ENCODE measurements around the gene RGS3.

RGS3 gene

GRCh38 chr9:113598451-113598850, 134.9 kb downstream of the RGS3 start:
- DNase-seq, result no peak

DNA sequence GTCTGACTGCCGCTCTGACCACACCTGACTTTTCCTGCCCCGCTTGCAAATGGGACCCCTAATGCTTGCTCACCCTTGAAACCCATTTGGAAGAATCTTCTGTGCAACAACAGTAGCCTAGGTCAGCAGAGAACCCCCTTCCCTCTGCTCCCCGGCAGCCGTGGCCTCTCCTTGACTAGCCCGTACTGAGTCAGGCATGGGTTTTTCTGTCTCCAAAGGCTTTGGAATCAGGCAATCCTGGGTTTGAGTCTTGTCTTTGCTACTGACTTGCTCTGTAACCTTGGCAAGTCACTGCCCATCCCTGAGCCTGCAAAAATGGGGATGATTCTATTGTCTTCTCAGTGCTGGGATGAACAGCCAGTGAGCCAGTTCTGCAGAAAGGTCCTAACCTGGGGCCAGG, 135.4 kb downstream of the RGS3 start:
- DNase-seq, result no peak

DNA sequence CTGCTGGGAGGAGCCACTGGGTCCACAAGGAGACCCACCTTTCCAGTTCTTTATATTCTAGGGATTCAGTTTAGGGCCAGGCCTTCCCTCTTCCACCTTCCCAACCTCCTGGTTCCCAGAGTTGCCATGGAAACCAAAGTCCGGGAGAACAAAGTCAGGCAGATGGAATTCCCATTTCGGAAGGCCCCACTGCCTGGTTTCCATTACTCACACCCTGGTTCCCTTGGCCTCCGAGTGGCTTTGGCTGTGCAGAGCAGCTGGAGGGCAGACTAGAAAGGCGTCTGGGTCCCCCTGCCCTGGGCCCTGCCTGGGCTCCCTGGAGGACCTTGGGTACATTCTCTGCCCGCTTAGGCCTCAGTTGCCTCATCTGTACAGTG, 136.1 kb downstream of the RGS3 start:
- no peak for DNase-seq

- peak in 4 of 51 donors; percentile 31 to 35 (median 31) for DNase-seq
These were observed 136.7 kb downstream of the RGS3 start for GRCh38 chr9:113600023-113600823.

DNA sequence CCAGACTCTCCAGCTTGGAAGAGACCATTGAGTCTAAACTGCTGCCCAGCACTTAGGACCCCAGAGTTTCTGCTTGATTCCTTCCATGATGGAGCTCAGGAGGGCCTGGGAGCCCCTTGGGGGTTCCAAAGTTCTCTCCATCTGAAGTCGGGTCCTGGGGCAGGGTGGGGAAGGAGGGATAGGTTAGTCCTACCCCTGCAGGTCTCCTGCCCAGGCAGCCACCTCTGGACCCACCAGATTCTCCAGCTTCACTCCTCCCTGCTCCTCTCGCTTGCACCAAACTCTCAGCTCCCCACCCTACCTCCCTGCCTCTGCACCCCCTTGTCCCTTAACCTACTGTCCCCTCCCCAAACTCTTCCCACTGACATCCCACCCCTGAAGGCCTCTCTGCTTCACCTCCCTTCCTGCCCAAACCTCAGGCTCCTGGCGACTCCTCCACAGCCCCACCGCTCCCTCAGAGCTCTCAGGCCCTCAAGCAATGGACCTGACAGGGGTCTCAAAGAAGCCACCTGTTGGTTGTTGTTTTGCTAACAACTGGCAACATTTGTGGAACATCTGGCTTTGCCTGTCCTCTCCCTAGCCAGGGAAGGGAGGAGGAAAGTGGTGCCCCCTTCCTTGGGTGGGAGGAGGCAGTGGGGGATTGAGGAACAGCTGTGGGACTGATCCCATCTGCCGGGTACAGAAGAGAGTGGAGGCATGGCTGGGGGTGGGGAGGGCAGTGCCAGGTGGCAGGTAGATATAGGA, 137.5 kb downstream of the RGS3 start:
- DNase-seq, result no peak

DNA sequence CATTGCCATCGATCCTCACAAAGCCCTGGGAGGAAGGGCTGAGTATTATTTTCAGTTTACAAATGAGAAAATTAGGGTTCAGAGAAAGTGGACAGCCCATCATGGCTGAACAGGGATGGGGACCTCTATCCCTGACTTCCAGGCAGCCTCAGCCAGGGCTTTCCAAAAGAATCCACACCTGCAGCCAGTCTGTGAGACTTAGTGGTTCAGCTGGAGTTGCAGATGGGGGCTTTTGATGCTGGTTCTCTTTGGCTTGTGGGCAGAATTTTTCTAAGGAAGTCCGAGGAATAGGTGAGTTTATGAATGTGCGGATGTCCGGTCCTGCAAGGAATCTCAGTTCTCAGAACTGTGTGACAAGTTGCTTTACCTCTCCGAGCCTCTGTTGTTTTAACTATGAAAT, 138.1 kb downstream of the RGS3 start:
- DNase-seq, result no peak

DNA sequence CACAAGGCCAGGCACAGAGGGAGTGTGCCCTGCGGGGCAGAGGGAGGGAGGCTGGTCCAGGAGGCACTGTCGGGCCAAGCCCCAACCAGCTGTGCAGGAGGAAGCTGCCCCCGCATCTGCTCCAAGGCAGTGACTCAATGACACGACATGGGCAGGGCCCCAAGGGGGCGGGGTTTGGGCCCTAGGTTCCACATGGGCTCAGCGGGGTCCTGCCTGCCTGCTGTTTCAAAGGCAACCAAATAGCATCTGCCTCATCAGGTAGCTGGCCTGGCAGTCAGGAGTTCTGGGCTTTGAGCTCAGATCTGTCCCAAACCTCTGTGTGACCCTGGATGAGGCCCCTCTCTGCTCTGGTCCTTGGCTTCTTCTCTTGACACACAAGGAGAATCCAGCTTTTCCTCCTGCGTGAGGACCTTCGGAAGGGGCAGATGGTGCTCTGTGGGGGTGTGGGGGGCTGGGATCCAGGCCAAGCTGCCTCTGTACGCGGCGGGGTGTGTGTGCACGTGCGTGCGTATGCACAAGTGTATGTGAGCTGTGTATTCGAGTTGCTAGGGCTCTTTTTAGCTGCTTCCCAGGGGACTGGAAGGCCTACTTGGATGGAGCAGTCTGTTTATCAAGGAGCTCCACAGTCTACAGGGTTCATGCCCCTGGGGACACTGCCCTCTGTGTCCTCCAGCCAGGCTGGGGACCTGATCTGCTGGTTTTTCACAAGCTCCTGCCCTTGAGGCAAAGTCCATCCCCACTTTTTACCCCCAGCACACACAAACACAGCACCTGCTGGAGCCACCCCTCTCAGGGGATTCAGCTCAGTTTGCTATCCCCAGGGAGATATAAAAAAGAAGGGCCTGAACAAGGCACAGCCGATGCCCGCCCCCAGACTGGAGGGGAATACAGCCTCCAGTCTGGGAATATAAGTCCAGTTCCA, 138.9 kb downstream of the RGS3 start:
- DNase-seq, result peak in 1 of 51 donors; percentile 14

DNA sequence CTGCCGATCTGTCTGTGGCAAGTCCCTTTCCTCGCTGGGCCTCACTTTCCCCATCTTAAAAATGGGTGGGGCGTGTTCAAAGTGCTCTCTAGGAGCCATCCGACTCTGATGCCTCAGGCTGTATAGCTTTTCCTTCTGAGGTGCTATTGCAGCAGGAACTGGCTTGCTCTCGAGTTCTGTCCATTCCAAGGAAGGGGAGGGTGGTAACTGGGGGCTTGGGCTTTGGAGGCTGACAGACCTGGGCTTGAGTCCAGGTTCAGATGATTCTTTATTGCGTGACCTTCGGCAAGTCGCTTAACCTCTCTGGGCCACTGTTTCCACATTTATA, 139.5 kb downstream of the RGS3 start:
- DNase-seq, result no peak

DNA sequence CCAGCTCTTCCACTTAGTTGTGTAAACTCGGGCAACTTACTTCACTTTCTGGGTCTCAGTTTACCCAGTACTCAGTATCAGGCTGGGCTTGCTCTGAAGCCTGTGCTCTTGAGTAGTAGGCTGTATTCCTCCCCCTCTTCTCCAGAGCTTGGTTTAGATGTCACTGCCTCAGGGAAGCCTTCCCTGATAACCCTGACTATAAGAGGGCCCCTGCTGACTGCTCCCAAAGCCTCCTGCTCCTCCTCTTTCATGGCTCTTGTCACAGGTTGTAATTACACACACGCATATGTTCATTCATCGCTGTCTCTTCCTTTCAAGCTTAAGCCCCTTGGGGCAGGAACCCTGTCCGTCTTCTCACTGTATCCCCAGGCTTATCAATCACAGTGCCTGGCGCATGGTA, 140.2 kb downstream of the RGS3 start:
- no peak for DNase-seq

DNA sequence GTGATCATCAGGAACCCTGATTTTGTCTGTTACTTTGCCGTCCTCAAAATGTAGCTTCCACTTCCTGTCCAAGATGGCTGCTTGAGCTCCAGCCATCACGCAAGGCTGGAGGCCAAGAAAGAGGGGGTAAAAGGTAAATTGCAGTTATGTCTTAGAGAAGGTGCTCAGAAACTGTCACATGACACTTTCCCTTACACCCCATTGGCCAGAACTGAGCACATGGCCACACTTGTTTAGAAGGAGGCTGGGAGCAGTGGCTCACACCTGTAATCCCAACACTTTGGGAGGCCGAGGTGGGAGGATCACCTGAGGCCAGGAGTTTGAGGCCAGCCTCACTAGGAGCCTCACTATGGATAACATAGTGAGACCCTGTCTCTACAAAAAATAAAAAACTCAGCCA, 140.9 kb downstream of the RGS3 start:
- no peak for DNase-seq

GRCh38 chr9:113606510-113606909, 143.0 kb downstream of the RGS3 start:
- no peak for DNase-seq

DNA sequence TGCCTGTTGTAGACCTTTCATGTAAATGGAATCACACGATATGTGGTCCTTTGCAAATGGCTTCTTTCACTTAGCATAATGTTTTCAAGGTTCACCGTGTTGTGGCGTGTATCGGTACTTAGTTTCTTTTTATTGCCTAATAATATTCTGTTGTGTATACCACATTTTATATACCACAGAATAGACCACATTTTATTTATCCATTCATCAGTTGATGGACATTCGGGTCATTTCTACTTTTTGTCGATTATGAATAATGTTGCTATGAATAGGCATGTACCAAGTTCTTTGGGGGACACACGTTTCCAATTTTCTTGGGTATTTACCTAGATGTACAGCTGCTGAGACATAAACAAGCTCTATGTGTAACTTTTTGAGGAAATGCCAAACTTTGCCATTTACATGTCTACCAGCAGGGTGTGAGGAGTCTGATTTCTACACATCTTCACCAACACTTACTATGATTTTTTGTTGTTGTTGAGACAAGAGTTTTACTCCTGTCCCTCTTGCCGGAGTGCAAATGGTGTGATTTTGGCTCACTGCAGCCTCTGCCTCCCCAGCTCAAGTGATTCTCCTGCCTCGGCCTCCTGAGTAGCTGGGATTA, 144.7 kb downstream of the RGS3 start:
- no peak for DNase-seq

GRCh38 chr9:113609562-113610318, 146.2 kb downstream of the RGS3 start:
- DNase-seq, result peak in 19 of 51 donors; percentile 16 to 73 (median 33)

GRCh38 chr9:113611461-113612215, 148.1 kb downstream of the RGS3 start:
- DNase-seq, result no peak

DNA sequence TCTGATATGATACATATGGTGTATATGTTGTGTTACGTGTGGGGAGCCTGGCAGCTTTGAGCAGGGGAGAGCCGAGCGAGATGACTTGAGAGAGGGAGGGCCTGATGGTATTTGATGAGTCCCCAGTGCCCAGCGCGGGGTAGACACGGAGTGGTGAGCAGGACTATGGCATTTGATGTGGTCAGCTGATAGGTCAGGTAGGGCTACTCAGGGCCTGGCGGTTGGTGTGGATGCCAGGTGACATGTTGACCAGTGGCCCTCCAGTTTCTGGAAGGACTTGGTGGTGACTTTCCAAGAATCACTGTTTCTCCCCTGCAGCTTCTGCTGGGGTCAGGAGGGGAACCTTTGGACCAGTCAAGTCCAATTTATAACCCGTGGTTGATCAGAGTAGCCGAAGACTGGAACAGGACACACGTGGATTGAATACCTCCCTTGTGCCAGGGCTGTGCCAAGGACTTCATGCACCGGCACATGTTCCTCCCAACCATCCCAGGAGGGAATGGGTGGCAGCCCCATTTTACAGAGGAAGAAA, 148.8 kb downstream of the RGS3 start:
- no peak for DNase-seq

DNA sequence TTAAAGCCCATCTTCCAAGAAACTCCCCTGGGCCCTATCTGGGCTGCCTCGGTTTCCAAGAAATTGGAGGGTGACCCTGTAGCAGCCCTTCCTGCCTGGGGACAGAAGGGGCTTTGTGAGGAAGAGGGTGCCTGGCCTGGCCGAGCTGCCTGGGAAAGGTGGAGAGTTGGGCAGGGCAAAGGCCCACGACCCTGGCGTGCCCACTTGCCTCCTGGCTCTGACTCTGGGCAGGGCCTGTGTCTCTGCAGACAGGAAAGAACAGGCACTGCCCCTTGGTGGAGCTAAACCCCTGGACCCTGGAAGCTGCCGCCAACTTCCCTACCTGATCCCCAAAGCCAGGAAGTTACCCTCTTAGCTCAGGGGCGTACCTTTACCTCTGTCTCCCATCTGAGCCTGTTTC, 149.3 kb downstream of the RGS3 start:
- no peak for DNase-seq

DNA sequence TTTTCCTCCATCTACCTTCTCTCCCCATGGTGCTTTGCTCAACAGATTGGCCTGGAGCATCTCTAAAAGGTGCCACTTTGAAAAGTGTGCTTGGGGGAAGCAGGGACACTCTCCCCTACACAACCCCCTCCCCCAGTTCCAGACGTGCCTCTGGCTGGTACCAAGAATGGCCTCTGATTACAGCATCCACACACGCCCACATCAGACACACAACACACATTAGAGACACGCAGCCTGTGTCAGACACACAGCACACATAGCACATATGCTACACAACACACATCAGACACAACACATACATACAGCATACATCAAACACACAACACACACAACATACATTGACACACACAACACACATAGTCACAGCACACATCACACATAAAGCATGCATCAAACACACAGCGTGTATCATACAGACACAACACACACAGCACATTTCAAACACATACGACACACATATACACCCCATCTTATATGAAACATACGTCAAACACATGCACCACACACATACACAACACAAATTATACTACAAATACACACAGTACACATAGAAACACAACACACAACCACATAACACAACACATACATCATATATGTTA, 150.4 kb downstream of the RGS3 start:
- DNase-seq, result no peak

GRCh38 chr9:113614843-113615648, 151.5 kb downstream of the RGS3 start:
- DNase-seq, result peak in 15 of 51 donors; percentile 14 to 63 (median 34)

All from hypothalamus (tissue), 51 donors.